NOMO-1 (cell line): ENCODE results near the gene SEC14L6.
"Not testable (repeated sequence)": the region's sequence is repeated elsewhere in the genome, so short reads cannot be mapped to it uniquely, and the experiment has no call there.

Experiments
- DNase-seq, 2 experiments: peaks; one replicate each; lab custom pipeline; 2025; ENCODE audit not compliant: unreplicated experiment in 2 of 2; lab: John Stamatoyannopoulos, UW

SEC14L6 gene

GRCh38 chr22:30546616-30547015 lies at the start of gene SEC14L6:
Gene SEC14L6, minus strand, starts transcription at chr22:30546741. Its CDS starts 59 bp downstream, at chr22:30546682.
- no peak for DNase-seq

DNA sequence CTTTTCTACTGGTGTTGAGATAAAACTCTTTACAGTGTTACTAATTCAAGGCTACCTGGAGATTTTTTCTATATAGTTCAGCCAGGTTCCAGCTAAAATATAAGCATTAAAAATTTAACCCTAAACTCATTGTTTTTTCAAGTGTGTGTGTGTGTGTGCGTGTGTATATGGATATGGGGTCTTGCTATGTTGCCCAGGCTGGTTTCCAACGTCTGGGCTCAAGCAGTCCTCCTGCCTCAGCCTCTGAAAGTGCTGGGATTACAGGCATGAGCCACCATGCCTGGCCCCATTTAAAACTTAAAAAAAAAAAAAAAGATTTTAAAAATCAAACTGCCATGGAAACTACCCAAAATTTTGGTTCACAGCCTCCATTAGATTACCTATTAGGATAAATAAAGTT lies 49.7 kb upstream of the SEC14L6 start:
- no peak for DNase-seq

DNA sequence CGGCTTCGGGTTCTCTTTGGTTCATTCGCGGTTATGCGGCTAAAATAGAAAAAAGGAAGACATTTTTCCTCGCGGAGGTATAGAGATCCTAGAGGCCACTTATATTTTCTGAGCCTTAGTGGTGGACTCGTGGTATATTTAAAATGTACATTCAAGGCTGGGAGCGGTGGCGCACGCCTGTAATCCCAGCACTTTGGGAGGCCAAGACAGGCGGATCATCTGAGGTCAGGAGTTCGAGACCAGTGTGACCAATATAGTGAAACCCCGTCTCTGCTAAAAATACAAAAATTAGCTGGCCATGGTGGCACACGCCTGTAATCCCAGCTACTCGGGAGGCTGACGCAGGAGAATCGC lies 45.8 kb upstream of the SEC14L6 start:
- DNase-seq: not testable (repeated sequence)

GRCh38 chr22:30591588-30592359 lies 45.2 kb upstream of the SEC14L6 start, which contains the start of gene PES1:
Gene PES1, minus strand, starts transcription at chr22:30591910. Its CDS starts 77 bp downstream, at chr22:30591833.
- peak; percentile 92 to 97 for DNase-seq

DNA sequence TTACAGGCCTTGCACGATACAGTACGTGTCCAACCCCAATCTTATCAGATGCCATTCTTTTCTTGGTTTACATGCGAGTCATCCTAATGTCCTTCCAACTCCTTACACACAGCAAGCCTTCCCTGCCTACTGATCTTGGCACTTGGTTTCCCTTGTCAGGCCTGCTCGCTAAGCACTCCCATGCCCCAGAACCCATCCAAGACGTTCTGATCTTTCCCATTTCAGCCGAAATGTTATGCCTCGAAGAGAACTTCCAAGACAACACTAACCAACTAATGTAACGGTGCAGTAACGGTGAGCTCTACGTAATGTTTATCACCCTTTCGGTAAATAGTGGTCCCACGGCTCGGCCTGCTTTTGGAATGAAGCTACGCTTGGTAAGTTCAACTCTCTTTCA lies 44.6 kb upstream of the SEC14L6 start:
- DNase-seq: no peak

GRCh38 chr22:30586414-30586813 lies 39.9 kb upstream of the SEC14L6 start:
- no peak for DNase-seq

DNA sequence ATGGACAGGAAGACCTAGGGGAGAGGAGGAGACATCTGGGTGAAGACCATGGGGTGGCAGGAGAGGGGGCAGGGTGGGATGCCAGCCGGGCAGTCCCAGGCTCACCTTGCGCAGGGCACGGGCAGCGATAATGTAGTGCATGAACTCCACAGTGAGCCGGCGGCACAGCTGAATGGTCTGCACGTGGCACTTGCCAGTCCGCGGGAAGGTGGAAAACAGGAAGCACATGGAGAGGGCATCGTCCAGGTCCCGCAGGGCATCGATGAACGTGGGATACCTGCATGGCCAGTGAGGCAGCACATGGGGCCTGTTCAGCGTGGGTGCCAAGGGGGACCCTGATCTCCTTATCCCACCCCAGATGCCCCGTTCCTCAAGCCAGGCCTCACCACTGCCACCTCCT lies 37.9 kb upstream of the SEC14L6 start:
- no peak for DNase-seq

GRCh38 chr22:30582788-30583545 lies 36.4 kb upstream of the SEC14L6 start:
- DNase-seq: no peak

- no peak for DNase-seq
Observed at GRCh38 chr22:30582051-30582450, 35.5 kb upstream of the SEC14L6 start.

GRCh38 chr22:30580896-30581295 lies 34.4 kb upstream of the SEC14L6 start:
- no peak for DNase-seq

DNA sequence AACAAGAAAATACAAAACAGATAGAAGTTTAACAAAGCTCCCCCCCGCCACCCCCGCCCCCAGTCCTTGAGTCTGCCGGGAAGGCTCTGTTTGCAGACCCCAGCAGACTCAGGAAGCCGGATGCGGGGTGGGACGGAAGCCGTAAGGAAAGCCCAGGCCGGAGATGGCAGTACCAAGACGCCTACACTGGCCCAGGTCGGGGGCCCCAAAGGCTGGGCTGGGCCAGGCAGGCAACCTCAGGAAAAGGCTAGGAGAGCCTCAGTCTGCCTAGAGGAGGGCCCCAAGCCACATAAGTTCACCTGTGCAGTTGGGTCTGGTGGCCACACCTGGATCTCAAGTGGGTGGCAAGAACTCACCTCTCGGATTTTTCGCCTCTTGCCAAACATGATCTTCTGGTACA lies 31.9 kb upstream of the SEC14L6 start:
- no peak for DNase-seq

GRCh38 chr22:30575859-30576258 lies 29.3 kb upstream of the SEC14L6 start:
- DNase-seq: no peak

DNA sequence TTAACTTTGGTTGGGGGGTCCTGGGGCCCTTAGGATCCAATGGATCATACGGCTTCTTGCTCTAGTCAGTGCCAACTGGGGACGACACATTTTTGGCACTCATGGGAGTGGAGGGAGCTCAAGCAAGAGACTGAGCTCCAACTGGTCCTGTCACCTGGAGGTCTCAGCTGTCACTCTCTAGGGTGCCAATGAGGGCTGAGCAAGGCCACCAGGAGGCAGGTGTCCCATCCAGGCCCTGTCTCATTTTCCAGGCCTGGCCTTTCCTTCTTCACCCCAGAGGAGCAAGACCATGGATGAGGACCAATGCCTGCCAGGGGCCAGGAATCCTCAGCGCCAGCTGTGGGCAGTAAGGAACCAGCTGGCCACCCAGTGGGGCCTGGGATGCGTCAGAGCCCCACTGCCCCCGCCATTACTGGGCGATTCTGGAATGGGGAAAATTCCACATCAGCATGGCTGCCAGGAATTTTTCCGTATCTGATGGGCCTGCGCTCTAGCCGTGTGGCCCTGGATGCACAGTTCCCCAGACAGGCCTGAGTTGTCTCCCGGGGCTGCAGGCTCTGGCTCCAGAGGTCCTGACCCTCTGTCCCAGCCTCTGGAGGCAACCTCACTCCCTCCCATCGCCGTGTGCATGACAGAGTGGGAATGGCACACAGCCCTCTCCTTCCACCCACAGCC lies 28.6 kb upstream of the SEC14L6 start:
- no peak for DNase-seq

GRCh38 chr22:30574095-30574981 lies 27.8 kb upstream of the SEC14L6 start, which contains the start of gene GAL3ST1:
Gene GAL3ST1, minus strand, starts transcription at chr22:30574665. Its CDS starts 17,273 bp downstream, at chr22:30557392.
- DNase-seq: no peak

GRCh38 chr22:30573594-30574094 lies 27.1 kb upstream of the SEC14L6 start:
- DNase-seq: no peak

DNA sequence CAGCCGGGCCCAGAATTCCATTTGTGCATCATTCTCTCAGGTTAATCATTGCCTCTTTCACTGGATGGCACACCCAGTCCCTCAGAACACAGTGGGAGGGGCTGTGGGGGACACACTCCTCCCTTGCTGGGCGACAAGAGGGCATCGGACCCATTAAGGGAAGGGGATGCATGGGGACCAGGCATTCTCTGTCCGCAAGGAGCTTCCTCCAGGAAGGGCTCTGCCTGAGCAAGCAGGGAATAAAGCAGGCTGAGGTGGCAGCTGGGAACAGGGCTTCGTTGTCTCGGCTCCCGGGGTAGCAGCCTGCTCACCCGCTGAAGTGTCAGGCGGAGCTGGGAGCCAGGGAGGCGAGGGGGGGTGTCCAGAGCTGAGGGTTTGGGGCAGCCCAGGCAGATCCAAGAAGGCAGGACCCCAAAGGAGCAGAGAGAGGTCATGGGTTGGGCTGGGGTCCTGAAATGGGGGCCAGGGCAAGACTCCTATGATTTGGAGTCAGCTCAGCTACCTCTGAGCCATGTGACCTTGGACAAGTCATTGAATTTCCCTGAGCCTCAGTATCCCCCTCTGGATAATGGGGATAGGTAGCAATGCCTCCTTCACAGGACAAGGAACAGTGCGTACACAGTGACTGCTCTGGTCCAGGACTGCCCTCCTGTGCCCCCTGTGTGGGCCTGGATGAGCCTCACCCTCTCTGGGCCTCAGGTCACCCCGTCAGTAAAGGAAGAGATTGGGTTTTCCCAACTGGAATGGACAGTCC lies 26.5 kb upstream of the SEC14L6 start:
- no peak for DNase-seq

GRCh38 chr22:30572210-30572609 lies 25.7 kb upstream of the SEC14L6 start:
- no peak for DNase-seq

- no peak for DNase-seq
Observed at GRCh38 chr22:30569674-30570202, 23.2 kb upstream of the SEC14L6 start.

- DNase-seq: no peak
Observed at GRCh38 chr22:30568137-30568805, 21.7 kb upstream of the SEC14L6 start.
